ENCODE data around the gene LYPD6. TPM values are rescaled to one million over a fixed set of nuclear protein-coding genes. Genes with fewer than 3 reads are reported as not detected.

Gene LYPD6
- total RNA-seq, 1 experiment from 2014 or later: 0.54 TPM

- no peak for DNase-seq (ENCODE audit: low spot score)
- POLR2A ChIA-PET (ENCODE audit: low non-redundant PET): no interaction called here
These were observed 158.5 kb downstream of the LYPD6 start for GRCh38 chr2:149488706-149489440.

GRCh38 chr2:149489452-149489851, 159.1 kb downstream of the LYPD6 start:
- no TSS peak for BruUV-seq (replicated peaks)
- Histone ChIP-seq H3K4me1 (ENCODE audit: insufficient read depth, low read length, poor library complexity, severe bottlenecking) (no peaks in the 10 kb centered on the region), H3K27ac (ENCODE audit: low read depth, low read length, poor library complexity, severe bottlenecking) (no peak overlapping the region), H3K9me3 (ENCODE audit: low read depth, low read length, poor library complexity, severe bottlenecking) (no peaks in the 10 kb centered on the region), H3K27me3 (replicated peaks; ENCODE audit: insufficient read depth, low read depth, low read length, poor library complexity) (no peaks in the 10 kb centered on the region), H3K36me3 (ENCODE audit: insufficient read depth, low read length, poor library complexity, severe bottlenecking) (no peaks in the 10 kb centered on the region), H3K4me3 (ENCODE audit: low read depth, low read length, poor library complexity, severe bottlenecking) (no peak overlapping the region)
- ChIA-PET POLR2A (ENCODE audit: low non-redundant PET) (no interaction called here), CTCF (no interaction called here)
- intact Hi-C loops (cut with micrococcal nuclease; ENCODE audit: unreplicated experiment): no loop called here
- no peak for DNase-seq (ENCODE audit: low spot score)
- TF ChIP-seq CTCF (conservative IDR thresholded peaks at IDR 0.05; ENCODE audit: low read depth, low read length) (no peak), EZH2 (IDR thresholded peaks at IDR 0.05; ENCODE audit: borderline replicate concordance, low read depth, low read length, poor library complexity, severe bottlenecking) (no peak)

More at GRCh38 chr2:149488706-149489440, 158.5 kb downstream of the LYPD6 start:
- CTCF ChIA-PET: no interaction called here
- Histone ChIP-seq H3K36me3 (ENCODE audit: insufficient read depth, low read length, poor library complexity, severe bottlenecking) (no peaks in the 10 kb centered on the region), H3K27ac (ENCODE audit: low read depth, low read length, poor library complexity, severe bottlenecking) (no peak overlapping the region), H3K9me3 (ENCODE audit: low read depth, low read length, poor library complexity, severe bottlenecking) (no peaks in the 10 kb centered on the region), H3K4me3 (ENCODE audit: low read depth, low read length, poor library complexity, severe bottlenecking) (no peak overlapping the region), H3K27me3 (replicated peaks; ENCODE audit: insufficient read depth, low read depth, low read length, poor library complexity) (no peaks in the 10 kb centered on the region), H3K4me1 (ENCODE audit: insufficient read depth, low read length, poor library complexity, severe bottlenecking) (no peaks in the 10 kb centered on the region)
- intact Hi-C loops (cut with micrococcal nuclease; ENCODE audit: unreplicated experiment): no loop called here
- no peak for TF ChIP-seq EZH2 (IDR thresholded peaks at IDR 0.05; ENCODE audit: borderline replicate concordance, low read depth, low read length, poor library complexity, severe bottlenecking)
- TF ChIP-seq CTCF (conservative IDR thresholded peaks at IDR 0.05; ENCODE audit: low read depth, low read length): no peak
- no TSS peak for BruUV-seq (replicated peaks)

- no peaks in the 10 kb centered on the region for H3K9me3 ChIP-seq (ENCODE audit: low read depth, low read length, poor library complexity, severe bottlenecking)
- H3K27ac ChIP-seq (ENCODE audit: low read depth, low read length, poor library complexity, severe bottlenecking): no peak overlapping the region
- ChIA-PET POLR2A (ENCODE audit: low non-redundant PET) (no interaction called here), CTCF (no interaction called here)
- no peak overlapping the region for H3K4me3 ChIP-seq (ENCODE audit: low read depth, low read length, poor library complexity, severe bottlenecking)
- BruUV-seq (replicated peaks): no TSS peak
- peak; percentile 23 for DNase-seq (ENCODE audit: low spot score)
- intact Hi-C loops (cut with micrococcal nuclease; ENCODE audit: unreplicated experiment): no loop called here
- no peaks in the 10 kb centered on the region for H3K36me3 ChIP-seq (ENCODE audit: insufficient read depth, low read length, poor library complexity, severe bottlenecking)
- H3K4me1 ChIP-seq (ENCODE audit: insufficient read depth, low read length, poor library complexity, severe bottlenecking): no peaks in the 10 kb centered on the region
- 0 out of 2 replicates have a peak, but pooled peaks have one; percentile 12 for TF ChIP-seq CTCF (conservative IDR thresholded peaks at IDR 0.05; ENCODE audit: low read depth, low read length)
- TF ChIP-seq EZH2 (IDR thresholded peaks at IDR 0.05; ENCODE audit: borderline replicate concordance, low read depth, low read length, poor library complexity, severe bottlenecking): no peak
- no peaks in the 10 kb centered on the region for H3K27me3 ChIP-seq (replicated peaks; ENCODE audit: insufficient read depth, low read depth, low read length, poor library complexity)
These were observed 159.9 kb downstream of the LYPD6 start for GRCh38 chr2:149490296-149490695.
